ENCODE data around the gene PLG.
"Not testable (repeated sequence)": the region's sequence is repeated elsewhere in the genome, so short reads cannot be mapped to it uniquely, and the experiment has no call there.

DNA sequence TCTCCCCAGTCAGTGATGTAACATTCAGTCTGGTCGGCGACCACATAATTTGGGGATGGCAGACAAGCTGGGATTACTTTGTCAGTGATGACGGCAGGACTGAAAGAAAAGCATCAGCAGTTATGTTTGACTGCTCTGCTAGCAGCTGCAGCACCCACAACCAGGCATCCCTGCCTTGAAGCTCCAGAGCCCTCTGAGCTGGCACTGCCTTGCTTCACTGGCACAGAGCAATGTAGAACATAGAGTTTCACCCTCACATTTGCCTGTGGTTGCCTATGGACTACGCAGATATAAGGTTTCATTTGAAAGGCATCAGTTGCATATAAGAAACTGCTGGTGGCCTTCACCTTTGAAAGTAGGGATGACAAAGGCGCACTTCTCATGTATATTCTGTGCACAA, 25.6 kb upstream of the PLG start:
- not testable (repeated sequence) for TF ChIP-seq POLR2AphosphoS5 (IDR thresholded peaks at IDR 0.05; ENCODE audit: insufficient read depth in 1 of 2, low read depth in 1 of 2); CTCF (IDR thresholded peaks at IDR 0.05)
